Left renal pelvis (tissue), 4 donors: ENCODE data around the gene ME3. TPM values are rescaled to one million over a fixed set of nuclear protein-coding genes. Genes with fewer than 3 reads are reported as not detected.
A peak's percentile ranks its signal among the peaks of the same experiment; 100 is the strongest.
"Not testable (repeated sequence)": the region's sequence is repeated elsewhere in the genome, so short reads cannot be mapped to it uniquely, and the experiment has no call there.

ENCODE experiments used
- DNase-seq, 4 donors: peaks; one replicate each; pipeline ENCODE4 v3.0.0-alpha.2; 2013; ENCODE audit warnings: low read depth in 4 of 4, low spot score in 3 of 4
- polyA plus RNA-seq, 4 donors: library from polyadenylated mRNA; unstranded; fragments of 120-200 nt; gene quantifications; one replicate each; pipeline ENCODE4 v1.2.1, GENCODE V29; 2013; ENCODE audit not compliant: insufficient read length in 4 of 4

ME3 gene
- polyA plus RNA-seq, 4 donors: 12.6 to 35.2 (median 29.3) TPM

- no peak for DNase-seq
Observed at GRCh38 chr11:86666193-86666592, 6.2 kb downstream of the ME3 start.

- no peak for DNase-seq
Observed at GRCh38 chr11:86664930-86665329, 7.5 kb downstream of the ME3 start.

- DNase-seq: no peak
Observed at GRCh38 chr11:86663761-86664160, 8.7 kb downstream of the ME3 start.

- no peak for DNase-seq
Observed at GRCh38 chr11:86663291-86663690, 9.1 kb downstream of the ME3 start.

- no peak for DNase-seq
Observed at GRCh38 chr11:86660736-86661135, 11.7 kb downstream of the ME3 start.

- no peak for DNase-seq
Observed at GRCh38 chr11:86660088-86660487, 12.3 kb downstream of the ME3 start.

- DNase-seq: no peak
Observed at GRCh38 chr11:86658534-86658933, 13.9 kb downstream of the ME3 start.

- DNase-seq: not testable (repeated sequence)
Observed at GRCh38 chr11:86645212-86645611, 27.2 kb downstream of the ME3 start.

- no peak for DNase-seq
Observed at GRCh38 chr11:86644291-86644690, 28.1 kb downstream of the ME3 start.

- DNase-seq: no peak
Observed at GRCh38 chr11:86641537-86642261, 30.7 kb downstream of the ME3 start.

GRCh38 chr11:86639137-86639536, 33.3 kb downstream of the ME3 start:
- no peak for DNase-seq

GRCh38 chr11:86638673-86639072, 33.7 kb downstream of the ME3 start:
- no peak for DNase-seq

GRCh38 chr11:86637988-86638387, 34.4 kb downstream of the ME3 start:
- no peak for DNase-seq

- DNase-seq: no peak
Observed at GRCh38 chr11:86636275-86636674, 36.1 kb downstream of the ME3 start.

GRCh38 chr11:86632499-86633269, 39.7 kb downstream of the ME3 start:
- no peak for DNase-seq

- DNase-seq: no peak
Observed at GRCh38 chr11:86630229-86630981, 42.0 kb downstream of the ME3 start.

- peak in 1 of 4 donors; percentile 32 for DNase-seq
Observed at GRCh38 chr11:86629045-86629706, 43.2 kb downstream of the ME3 start.

- DNase-seq: no peak
Observed at GRCh38 chr11:86627776-86628455, 44.5 kb downstream of the ME3 start.

- no peak for DNase-seq
Observed at GRCh38 chr11:86625981-86626380, 46.4 kb downstream of the ME3 start.

GRCh38 chr11:86625544-86625943, 46.9 kb downstream of the ME3 start:
- DNase-seq: no peak
